Mesenchymal stem cell (in vitro differentiated cells and primary cell): Measurements from ENCODE around the gene CDC42SE2.
A peak's percentile ranks its signal among the peaks of the same experiment; 100 is the strongest.
"Not testable (repeated sequence)": the region's sequence is repeated elsewhere in the genome, so short reads cannot be mapped to it uniquely, and the experiment has no call there.

ENCODE experiments used
- DNase-seq: peaks from one replicate; pipeline ENCODE4 v3.0.0-alpha.2; 2013
- H2AFZ ChIP-seq: one replicate; pipeline ENCODE4 v1.6.1; 2013; ENCODE audit warnings: low read depth, mild to moderate bottlenecking, control low read depth, inconsistent platforms, low read length, moderate library complexity
- H2AK5ac ChIP-seq: 2 replicates; pipeline ENCODE4 v1.6.1; 2013; ENCODE audit warnings: low read length, moderate library complexity, mild to moderate bottlenecking, inconsistent platforms; ENCODE audit not compliant: severe bottlenecking
- H2BK120ac ChIP-seq: one replicate; pipeline ENCODE4 v1.6.1; 2013; ENCODE audit warnings: low read depth, mild to moderate bottlenecking, inconsistent platforms, low read length, moderate library complexity
- H2BK12ac ChIP-seq, 2 experiments: one replicate each; pipeline ENCODE4 v1.6.1; 2013; ENCODE audit warnings: inconsistent platforms in 2 of 2, low read length in 2 of 2, mild to moderate bottlenecking in 2 of 2, moderate library complexity in 2 of 2, control low read depth in 1 of 2
- H2BK15ac ChIP-seq: one replicate; pipeline ENCODE4 v1.6.1; 2013; ENCODE audit warnings: mild to moderate bottlenecking, low read depth, inconsistent platforms; ENCODE audit not compliant: poor library complexity, severe bottlenecking
- H2BK5ac ChIP-seq: 2 replicates; pipeline ENCODE4 v1.6.1; 2013; ENCODE audit warnings: low read depth, mild to moderate bottlenecking, low read length, control low read depth, inconsistent platforms; ENCODE audit not compliant: poor library complexity, severe bottlenecking
- H3K14ac ChIP-seq, 2 experiments: one replicate each; pipeline ENCODE4 v1.6.1; 2013; ENCODE audit warnings: inconsistent platforms in 2 of 2, low read length in 2 of 2, control low read depth in 1 of 2, mild to moderate bottlenecking in 1 of 2, moderate library complexity in 1 of 2
- H3K18ac ChIP-seq, 2 experiments: one replicate each; pipeline ENCODE4 v1.6.1; 2013; ENCODE audit warnings: inconsistent platforms in 2 of 2, low read length in 2 of 2, control low read depth in 1 of 2, low read depth in 1 of 2, mild to moderate bottlenecking in 1 of 2
- H3K23ac ChIP-seq, 2 experiments: one replicate each; pipeline ENCODE4 v1.6.1; 2013; ENCODE audit warnings: inconsistent platforms in 2 of 2, low read length in 2 of 2, mild to moderate bottlenecking in 2 of 2, moderate library complexity in 2 of 2, control low read depth in 1 of 2
- H3K27ac ChIP-seq: 2 replicates; pipeline ENCODE4 v1.5.1; 2013; ENCODE audit warnings: mild to moderate bottlenecking, moderate library complexity, low read length, control low read depth, inconsistent platforms; ENCODE audit not compliant: poor library complexity, severe bottlenecking
- H3K27me3 ChIP-seq, 2 experiments: 2 replicates each; pipeline versions ENCODE4 v1.6.1 to v1.7.0; 2013; ENCODE audit warnings: low read length in 2 of 2, mild to moderate bottlenecking in 2 of 2, moderate library complexity in 2 of 2, control low read depth in 1 of 2, inconsistent platforms in 1 of 2; ENCODE audit not compliant: control insufficient read depth in 1 of 2, insufficient read depth in 1 of 2
- H3K36me3 ChIP-seq, 2 experiments: 2 replicates each; pipeline versions ENCODE4 v1.6.1 to v1.7.0; 2013; ENCODE audit warnings: low read length in 2 of 2, control low read depth in 1 of 2, inconsistent platforms in 1 of 2, low read depth in 1 of 2, mild to moderate bottlenecking in 1 of 2; ENCODE audit not compliant: insufficient read depth in 2 of 2, control insufficient read depth in 1 of 2
- H3K4ac ChIP-seq, 2 experiments: one replicate each; pipeline ENCODE4 v1.6.1; 2013; ENCODE audit warnings: inconsistent platforms in 2 of 2, low read length in 2 of 2, mild to moderate bottlenecking in 2 of 2, moderate library complexity in 2 of 2, control low read depth in 1 of 2, low read depth in 1 of 2
- H3K4me1 ChIP-seq: 2 replicates; pipeline ENCODE4 v1.6.1; 2013; ENCODE audit warnings: low read depth, low read length, control low read depth; ENCODE audit not compliant: control insufficient read depth, insufficient read depth
- H3K4me2 ChIP-seq: 2 replicates; pipeline ENCODE4 v1.6.1; 2013; ENCODE audit warnings: low read length, mild to moderate bottlenecking, inconsistent platforms; ENCODE audit not compliant: poor library complexity, severe bottlenecking
- H3K4me3 ChIP-seq, 2 experiments: 2 replicates each; pipeline versions ENCODE4 v1.5.1 to v1.7.0; 2013; ENCODE audit warnings: low read length in 2 of 2, mild to moderate bottlenecking in 2 of 2, control low read depth in 1 of 2, low read depth in 1 of 2; ENCODE audit not compliant: insufficient read depth in 1 of 2
- H3K79me1 ChIP-seq: replicated peaks from 2 replicates; pipeline ENCODE4 v1.6.1; 2013; ENCODE audit warnings: mild to moderate bottlenecking, control low read depth, low read length, inconsistent platforms; ENCODE audit not compliant: poor library complexity, severe bottlenecking
- H3K9ac ChIP-seq: 2 replicates; pipeline ENCODE4 v1.7.0; 2013; ENCODE audit warnings: mild to moderate bottlenecking, low read length, moderate library complexity
- H3K9me3 ChIP-seq: 2 replicates; pipeline ENCODE4 v1.7.0; 2013; ENCODE audit warnings: mild to moderate bottlenecking, low read length; ENCODE audit not compliant: control insufficient read depth
- H4K8ac ChIP-seq: one replicate; pipeline ENCODE4 v1.6.1; 2013; ENCODE audit warnings: inconsistent platforms, mild to moderate bottlenecking, low read length, moderate library complexity
- H4K91ac ChIP-seq: one replicate; pipeline ENCODE4 v1.6.1; 2013; ENCODE audit warnings: mild to moderate bottlenecking, low read length, inconsistent platforms
- WGBS: methylation state at CpG from one replicate; pipeline ENCODE4 v1.1.7; 2013; ENCODE audit warnings: mixed read lengths; 5-methylcytosine and 5-hydroxymethylcytosine counted together

The CDC42SE2 gene

GRCh38 chr5:131266370-131267060, 2.7 kb downstream of the CDC42SE2 start:
- Histone ChIP-seq H3K4ac (no peak overlapping the region), H3K23ac (no peak overlapping the region), H2BK15ac (no peak overlapping the region), H3K4me3 (no peak overlapping the region), H2BK120ac (no peak overlapping the region), H3K4me2 (no peak overlapping the region), H3K79me1 (peaks cover 4% of the 10 kb centered on the region), H3K27ac (no peak overlapping the region), H2BK12ac (no peak overlapping the region), H3K27me3 (no peaks in the 10 kb centered on the region), H4K8ac (no peak overlapping the region), H3K4me1 (peaks cover 3% of the 10 kb centered on the region), H4K91ac (no peak overlapping the region), H2AK5ac (no peak overlapping the region), H3K14ac (no peak overlapping the region), H3K36me3 (no peaks in the 10 kb centered on the region), H2BK5ac (no peak overlapping the region), H3K9me3 (no peaks in the 10 kb centered on the region), H3K18ac (no peak overlapping the region), H3K9ac (no peak overlapping the region), H2AFZ (no peak overlapping the region)
- no peak for DNase-seq
- WGBS: 96% methylated on average over 14 of the region's 16 CpGs

- H2BK120ac ChIP-seq: no peak overlapping the region
- H4K8ac ChIP-seq: no peak overlapping the region
- peaks cover 2% of the 10 kb centered on the region for H3K4me1 ChIP-seq
- H3K27me3 ChIP-seq: no peaks in the 10 kb centered on the region
- H3K14ac ChIP-seq: no peak overlapping the region
- no peak overlapping the region for H3K9ac ChIP-seq
- H2AFZ ChIP-seq: no peak overlapping the region
- H3K18ac ChIP-seq: no peak overlapping the region
- H3K4me2 ChIP-seq: no peak overlapping the region
- H3K4me3 ChIP-seq: no peak overlapping the region
- H2BK5ac ChIP-seq: no peak overlapping the region
- H2BK15ac ChIP-seq: no peak overlapping the region
- H3K9me3 ChIP-seq: no peaks in the 10 kb centered on the region
- H3K23ac ChIP-seq: no peak overlapping the region
- no peak overlapping the region for H3K27ac ChIP-seq
- DNase-seq: no peak
- H3K4ac ChIP-seq: no peak overlapping the region
- H3K36me3 ChIP-seq: no peaks in the 10 kb centered on the region
- peaks cover 3% of the 10 kb centered on the region for H3K79me1 ChIP-seq
- 96% methylated on average over 9 of the region's 12 CpGs for WGBS
- H2BK12ac ChIP-seq: no peak overlapping the region
- H2AK5ac ChIP-seq: no peak overlapping the region
- no peak overlapping the region for H4K91ac ChIP-seq
Observed at GRCh38 chr5:131268758-131269370, 5.0 kb downstream of the CDC42SE2 start.

GRCh38 chr5:131270809-131271208, 7.0 kb downstream of the CDC42SE2 start:
- no peak overlapping the region for H2AFZ ChIP-seq
- no peak overlapping the region for H2BK120ac ChIP-seq
- H3K4me1 ChIP-seq: peaks cover 2% of the 10 kb centered on the region
- no peak overlapping the region for H2BK5ac ChIP-seq
- no peak overlapping the region for H3K4me2 ChIP-seq
- H3K9ac ChIP-seq: no peak overlapping the region
- H3K27ac ChIP-seq: no peak overlapping the region
- no peak overlapping the region for H2BK15ac ChIP-seq
- 92% methylated on average over 1 of the region's 2 CpGs for WGBS
- no peak overlapping the region for H3K4ac ChIP-seq
- peak; percentile 52 for DNase-seq
- no peak overlapping the region for H3K14ac ChIP-seq
- H3K23ac ChIP-seq: no peak overlapping the region
- no peak overlapping the region for H2AK5ac ChIP-seq
- H3K9me3 ChIP-seq: no peaks in the 10 kb centered on the region
- H3K18ac ChIP-seq: no peak overlapping the region
- H3K27me3 ChIP-seq: no peaks in the 10 kb centered on the region
- no peaks in the 10 kb centered on the region for H3K36me3 ChIP-seq
- H4K8ac ChIP-seq: no peak overlapping the region
- H4K91ac ChIP-seq: no peak overlapping the region
- H3K79me1 ChIP-seq: no peaks in the 10 kb centered on the region
- no peak overlapping the region for H2BK12ac ChIP-seq
- H3K4me3 ChIP-seq: no peak overlapping the region

- DNase-seq, H3K4ac ChIP-seq, H3K4me2 ChIP-seq, H2BK15ac ChIP-seq, H2AFZ ChIP-seq, H3K23ac ChIP-seq, H2BK5ac ChIP-seq, H4K91ac ChIP-seq, H3K27ac ChIP-seq, H2BK12ac ChIP-seq, H4K8ac ChIP-seq, H3K9me3 ChIP-seq, H3K14ac ChIP-seq, H3K9ac ChIP-seq, H2BK120ac ChIP-seq, H2AK5ac ChIP-seq, H3K79me1 ChIP-seq, H3K4me1 ChIP-seq, H3K18ac ChIP-seq, H3K27me3 ChIP-seq, H3K36me3 ChIP-seq, H3K4me3 ChIP-seq: not testable (repeated sequence)
- WGBS: 95% methylated on average over 8 of the region's 8 CpGs
Observed at GRCh38 chr5:131271888-131272287, 8.0 kb downstream of the CDC42SE2 start.
